Kidney (tissue), 14 donors: Measurements from ENCODE around the gene RAP1GAP2. TPM values are rescaled to one million over a fixed set of nuclear protein-coding genes. Genes with fewer than 3 reads are reported as not detected.

Source experiments
- DNase-seq, 5 donors: peaks; one replicate each; pipeline ENCODE4 v3.0.0-alpha.2; 2013 to 2020
- FAIRE-seq: peaks from 2 replicates; lab custom pipeline; 2012; peaks lifted over from hg19 to GRCh38; lab: Jason Lieb, UNC
- H3K27ac ChIP-seq, 2 donors: one replicate each; pipeline ENCODE4 v1.7.0; 2013; ENCODE audit warnings: low read depth in 2 of 2, low read length in 2 of 2, inconsistent platforms in 1 of 2
- H3K27me3 ChIP-seq: one replicate; pipeline ENCODE4 v1.7.1; 2013; ENCODE audit warnings: low read length, inconsistent platforms; ENCODE audit not compliant: control insufficient read depth, insufficient read depth
- H3K36me3 ChIP-seq, 3 donors: one replicate each; pipeline versions ENCODE4 v1.7.0 to v1.7.1; 2013; ENCODE audit warnings: low read length in 3 of 3, control low read depth in 1 of 3, inconsistent platforms in 1 of 3; ENCODE audit not compliant: insufficient read depth in 3 of 3, control insufficient read depth in 2 of 3
- H3K4me1 ChIP-seq, 3 donors: one replicate each; pipeline versions ENCODE4 v1.7.0 to v1.7.1; 2013; ENCODE audit warnings: low read length in 3 of 3, inconsistent platforms in 1 of 3, low read depth in 1 of 3; ENCODE audit not compliant: control insufficient read depth in 2 of 3, insufficient read depth in 2 of 3
- H3K4me3 ChIP-seq, 3 donors: one replicate each; pipeline versions ENCODE4 v1.7.0 to v1.8.1; 2013; ENCODE audit warnings: low read length in 3 of 3, control low read depth in 1 of 3, inconsistent platforms in 1 of 3
- H3K9ac ChIP-seq, 3 donors: one replicate each; pipeline versions ENCODE4 v1.7.0 to v1.7.1; 2013; ENCODE audit warnings: low read length in 3 of 3, control low read depth in 1 of 3, inconsistent platforms in 1 of 3
- H3K9me3 ChIP-seq, 3 donors: one replicate each; pipeline versions ENCODE4 v1.7.0 to v1.7.1; 2013; ENCODE audit warnings: low read length in 3 of 3, control low read depth in 1 of 3, inconsistent platforms in 1 of 3; ENCODE audit not compliant: control insufficient read depth in 2 of 3, insufficient read depth in 1 of 3
- intact Hi-C: fragments of 100-400 bp; cut with DNase I; formaldehyde crosslinking; loops from one replicate; pipeline ENCODE4 v1.11.1; 2022
- polyA plus RNA-seq: library from polyadenylated mRNA; stranded (reverse); fragments of 350-450 nt; fragmentation: Illumina TruSeq; extraction: RNeasy Lipid Tissue Mini Kit (QIAGEN cat#74804); gene quantifications from one replicate; pipeline ENCODE4 v1.2.3, GENCODE V29; 2014; ENCODE audit warnings: low read depth, low replicate concordance; ENCODE audit not compliant: insufficient read depth
- total RNA-seq: library from RNA; stranded (reverse); fragmentation: NEBNext Ultra II Directional; extraction: Animal tissue kit (Norgen Biotek cat#: 25700); gene quantifications from one replicate; pipeline ENCODE4 v1.2.1, GENCODE V29; 2021
- TF ChIP-seq, protein P1 (sequence below): IDR thresholded peaks from 3 replicates; pipeline ENCODE4 v1.5.1; 2012; ENCODE audit warnings: mild to moderate bottlenecking, moderate library complexity, borderline replicate concordance; ENCODE audit not compliant: insufficient read depth; ENCODE audit errors: extremely low read depth
- donor health status: control.
- donor health status: control.
- donor health status: control.
- donor health status: control.
- donor health status: control.
- donor health status: DM: yes; HTN: yes; CAD: no.
- donor health status: Normal renal cell carcinoma (clear cell type).

Gene RAP1GAP2
- total and polyA plus RNA-seq, 2 donors from 2014 or later: 6.8 to 46.2 TPM

DNA sequence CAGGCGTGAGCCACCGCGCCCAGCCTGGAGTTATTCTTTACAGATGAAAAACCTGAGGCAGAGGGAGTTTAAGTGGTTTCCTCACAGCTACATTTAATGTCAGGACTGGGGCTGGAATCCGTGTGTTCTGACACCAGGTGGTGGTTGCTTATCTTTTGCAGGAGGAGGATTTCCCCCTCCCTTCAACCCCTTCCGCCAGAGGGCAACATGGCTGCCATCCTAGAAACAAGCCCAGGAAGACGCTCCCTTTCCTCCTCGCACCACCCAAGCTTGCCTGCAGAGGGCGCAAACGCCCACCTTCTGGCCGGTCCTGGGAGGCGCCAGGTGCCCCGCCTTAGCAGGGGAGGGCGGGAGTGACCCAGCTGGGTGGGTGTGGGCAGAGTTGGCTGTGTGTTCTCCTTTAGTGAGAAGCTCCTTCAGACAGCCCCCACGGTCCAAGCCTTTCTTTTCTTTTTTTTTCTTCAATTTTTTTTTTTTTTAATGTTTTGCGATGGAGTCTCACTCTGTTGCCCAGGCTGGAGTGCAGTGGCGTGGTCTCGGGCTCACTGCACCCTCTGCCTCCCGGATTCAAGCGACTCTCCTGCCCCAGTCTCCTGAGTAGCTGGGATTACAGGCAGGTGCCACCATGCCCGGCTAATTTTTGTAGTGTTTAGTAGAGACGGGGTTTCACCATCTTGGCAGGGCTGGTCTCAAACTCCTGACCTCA lies 9.9 kb upstream of the RAP1GAP2 start:
- H3K36me3 ChIP-seq: no peaks in the 10 kb centered on the region
- H3K9me3 ChIP-seq: no peaks in the 10 kb centered on the region
- no peaks in the 10 kb centered on the region for H3K27me3 ChIP-seq
- no peak overlapping the region for H3K27ac ChIP-seq
- intact Hi-C loops: no loop called here
- TF ChIP-seq, protein P1, sequence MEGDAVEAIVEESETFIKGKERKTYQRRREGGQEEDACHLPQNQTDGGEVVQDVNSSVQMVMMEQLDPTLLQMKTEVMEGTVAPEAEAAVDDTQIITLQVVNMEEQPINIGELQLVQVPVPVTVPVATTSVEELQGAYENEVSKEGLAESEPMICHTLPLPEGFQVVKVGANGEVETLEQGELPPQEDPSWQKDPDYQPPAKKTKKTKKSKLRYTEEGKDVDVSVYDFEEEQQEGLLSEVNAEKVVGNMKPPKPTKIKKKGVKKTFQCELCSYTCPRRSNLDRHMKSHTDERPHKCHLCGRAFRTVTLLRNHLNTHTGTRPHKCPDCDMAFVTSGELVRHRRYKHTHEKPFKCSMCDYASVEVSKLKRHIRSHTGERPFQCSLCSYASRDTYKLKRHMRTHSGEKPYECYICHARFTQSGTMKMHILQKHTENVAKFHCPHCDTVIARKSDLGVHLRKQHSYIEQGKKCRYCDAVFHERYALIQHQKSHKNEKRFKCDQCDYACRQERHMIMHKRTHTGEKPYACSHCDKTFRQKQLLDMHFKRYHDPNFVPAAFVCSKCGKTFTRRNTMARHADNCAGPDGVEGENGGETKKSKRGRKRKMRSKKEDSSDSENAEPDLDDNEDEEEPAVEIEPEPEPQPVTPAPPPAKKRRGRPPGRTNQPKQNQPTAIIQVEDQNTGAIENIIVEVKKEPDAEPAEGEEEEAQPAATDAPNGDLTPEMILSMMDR: peak; percentile 60
- no peaks in the 10 kb centered on the region for H3K4me1 ChIP-seq
- no peak overlapping the region for H3K4me3 ChIP-seq
- FAIRE-seq (no peak), DNase-seq (peak; percentile 90 to 96 (median 96))
- H3K9ac ChIP-seq: no peak overlapping the region

DNA sequence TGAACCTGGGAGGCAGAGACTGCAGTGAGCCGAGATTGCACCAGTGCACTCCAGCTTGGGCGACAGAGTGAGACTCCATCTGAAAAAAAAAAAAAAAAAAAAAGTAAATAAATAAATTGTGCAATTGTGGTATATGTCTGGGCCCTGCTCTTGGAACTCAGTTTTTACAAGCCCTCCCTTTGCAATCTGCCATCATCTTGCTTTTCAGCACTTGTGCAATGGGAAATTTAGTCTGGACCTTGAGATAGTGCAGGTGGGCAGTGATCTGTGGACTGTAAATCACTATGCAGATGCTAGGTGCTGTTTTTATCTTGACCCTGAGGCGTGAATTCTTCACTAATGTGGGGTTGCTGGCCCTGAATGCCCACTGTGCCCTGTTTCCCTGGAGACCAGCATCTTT lies 6.5 kb upstream of the RAP1GAP2 start:
- TF ChIP-seq, protein P1: no peak
- Histone ChIP-seq H3K9me3 (no peaks in the 10 kb centered on the region), H3K36me3 (no peaks in the 10 kb centered on the region), H3K27me3 (no peaks in the 10 kb centered on the region), H3K9ac (no peak overlapping the region), H3K27ac (no peak overlapping the region), H3K4me1 (no peaks in the 10 kb centered on the region), H3K4me3 (no peak overlapping the region)
- intact Hi-C loops: no loop called here
- DNase-seq: no peak
- no peak for FAIRE-seq

DNA sequence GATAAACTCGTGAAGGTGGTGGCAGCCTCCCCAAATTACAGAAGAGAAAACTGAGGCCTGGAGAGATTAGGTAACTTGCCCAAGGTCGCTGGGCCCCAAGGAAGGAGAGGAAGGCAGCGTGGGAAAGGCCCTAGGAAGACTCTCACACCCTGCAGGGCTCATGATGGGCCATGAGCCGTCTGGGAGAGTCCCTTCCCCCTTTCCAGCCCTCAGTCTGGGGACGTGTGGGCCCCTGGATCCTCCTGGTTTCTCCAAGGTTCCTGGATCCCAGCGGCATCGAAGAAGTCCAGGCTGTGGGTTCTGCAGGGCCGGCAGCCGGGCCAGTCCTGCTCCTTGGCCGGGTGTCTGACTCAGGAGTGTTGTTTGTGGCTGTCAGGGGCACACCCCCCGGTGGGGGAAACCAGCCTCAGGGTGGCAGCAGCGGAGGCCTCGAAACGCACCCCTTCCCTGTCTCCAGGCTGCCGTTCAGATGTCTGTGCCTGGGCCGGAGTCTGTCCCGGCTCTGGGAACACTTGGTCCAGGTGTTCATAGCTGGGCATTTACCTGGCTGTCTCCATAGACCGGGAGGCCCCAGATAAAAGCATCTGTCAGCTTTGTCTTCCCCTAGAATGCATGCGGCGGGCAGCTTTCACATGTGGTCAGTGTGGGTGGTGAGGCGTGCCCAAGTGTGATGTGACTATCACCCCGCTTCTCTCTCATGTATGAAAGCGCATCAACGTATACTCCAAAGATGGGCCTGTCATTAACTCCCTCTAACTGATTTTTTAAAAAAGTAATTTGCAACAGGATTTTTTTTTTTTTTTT lies 3.7 kb upstream of the RAP1GAP2 start:
- Histone ChIP-seq H3K27ac (no peak overlapping the region), H3K9me3 (no peaks in the 10 kb centered on the region), H3K9ac (no peak overlapping the region), H3K36me3 (no peaks in the 10 kb centered on the region), H3K4me1 (no peaks in the 10 kb centered on the region), H3K27me3 (no peaks in the 10 kb centered on the region), H3K4me3 (no peak overlapping the region)
- TF ChIP-seq, protein P1: no peak
- intact Hi-C loops: no loop called here
- FAIRE-seq: no peak
- peak in 1 of 5 donors; percentile 65 for DNase-seq
